GM04503 (cell line): ENCODE results near the gene CLASP2.
"Not testable (repeated sequence)": the region's sequence is repeated elsewhere in the genome, so short reads cannot be mapped to it uniquely, and the experiment has no call there.

Source experiments
- DNase-seq: peaks from one replicate; pipeline ENCODE4 v3.0.0-alpha.2; 2012; ENCODE audit warnings: low read depth

Gene CLASP2

DNA sequence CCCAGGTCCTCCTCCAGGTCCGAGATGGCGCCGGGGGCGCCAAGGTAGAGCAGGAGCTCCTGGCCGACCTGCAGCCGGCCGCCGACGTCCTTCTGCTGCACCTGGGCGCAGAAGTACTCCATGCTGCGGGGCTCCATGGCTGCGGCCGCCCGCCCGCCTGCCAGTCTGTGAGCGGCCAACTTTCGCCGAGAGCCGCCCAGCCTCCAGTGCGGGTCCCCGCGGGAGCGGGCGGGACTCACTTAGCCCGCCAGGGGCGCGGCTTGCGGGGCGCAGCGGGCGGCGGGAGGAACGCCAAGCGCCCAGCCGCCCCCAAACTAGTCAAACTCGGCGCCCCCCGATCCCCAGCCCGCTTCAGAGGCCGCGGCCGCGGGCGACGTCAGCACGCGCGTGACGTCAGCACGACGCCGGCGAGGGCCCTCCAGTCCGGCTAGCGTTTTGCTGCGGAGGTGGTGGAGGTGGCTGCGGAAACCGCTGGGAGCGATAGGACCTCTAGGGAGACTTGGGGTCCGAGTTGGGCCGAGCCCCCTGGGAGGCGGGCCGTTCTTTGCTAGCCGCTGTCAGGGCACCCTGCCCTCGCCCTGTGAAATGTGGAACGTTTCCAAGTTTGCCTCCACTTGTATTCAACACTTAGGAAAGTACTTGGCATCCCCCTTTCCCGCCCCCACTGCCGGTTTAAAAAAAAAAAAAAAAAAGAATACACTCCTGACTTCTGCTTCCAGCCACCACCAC lies at the start of gene CLASP2:
Gene CLASP2 (minus strand): TSS at position 389 of the 729 bp plus-strand sequence. CDS start 252 bp downstream, at position 137.
- DNase-seq, result no peak

DNA sequence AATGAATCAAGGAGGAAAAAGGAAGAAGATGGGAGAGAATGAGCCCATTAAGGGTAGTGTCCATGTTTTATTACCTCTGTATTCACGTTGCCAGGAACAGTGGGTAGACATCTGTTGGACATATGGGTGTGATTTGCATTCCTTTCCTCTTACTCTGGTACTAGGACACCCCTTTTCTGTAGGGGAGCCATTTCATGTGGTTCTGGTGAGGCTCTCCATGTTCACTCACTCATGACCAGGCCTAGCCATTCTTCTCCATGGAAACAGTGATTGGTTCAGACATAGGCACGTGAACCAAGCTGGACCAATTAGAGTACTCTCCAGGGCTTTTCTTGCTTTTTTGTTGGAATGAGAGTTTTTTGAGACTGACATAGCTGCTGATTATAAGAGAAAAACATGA lies 40.8 kb upstream of the CLASP2 start:
- DNase-seq, result peak; percentile 13

DNA sequence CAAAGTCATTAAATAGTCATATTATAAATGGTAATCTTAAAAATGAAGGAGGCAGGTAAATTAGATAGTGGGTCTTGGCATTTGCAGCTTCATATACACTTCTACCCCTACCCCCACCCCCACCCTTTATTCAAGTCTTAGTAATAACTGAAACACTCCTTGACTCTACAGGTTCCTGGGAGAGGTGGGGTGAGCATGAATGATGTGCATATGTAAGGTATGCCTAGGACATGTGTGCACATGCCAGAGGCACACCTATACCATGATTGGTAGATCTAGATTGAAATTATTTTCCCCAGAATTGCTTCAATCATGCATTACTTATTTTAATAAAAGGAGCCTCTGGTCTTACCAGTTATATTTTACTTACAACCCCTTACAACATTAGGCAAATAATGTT lies 40.2 kb upstream of the CLASP2 start:
- DNase-seq, result no peak

DNA sequence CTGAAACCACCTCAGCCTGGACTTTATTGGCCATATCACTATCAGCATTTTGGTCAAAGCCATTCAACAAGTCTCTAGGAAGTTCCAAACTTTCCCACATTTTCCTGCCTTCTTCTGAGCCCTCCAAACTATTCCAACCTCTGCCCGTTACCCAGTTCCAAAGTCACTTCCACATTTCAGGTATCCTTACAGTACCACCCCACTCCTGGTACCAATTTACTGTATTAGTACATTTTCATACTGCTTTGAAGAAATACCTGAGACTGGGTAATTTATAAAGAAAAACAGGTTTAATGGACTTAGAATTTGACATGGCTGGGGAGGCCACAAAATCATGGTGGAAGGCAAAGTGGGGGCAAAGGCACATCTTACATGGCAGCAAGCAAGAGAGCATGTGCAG lies 36.3 kb upstream of the CLASP2 start:
- DNase-seq, result not testable (repeated sequence)

DNA sequence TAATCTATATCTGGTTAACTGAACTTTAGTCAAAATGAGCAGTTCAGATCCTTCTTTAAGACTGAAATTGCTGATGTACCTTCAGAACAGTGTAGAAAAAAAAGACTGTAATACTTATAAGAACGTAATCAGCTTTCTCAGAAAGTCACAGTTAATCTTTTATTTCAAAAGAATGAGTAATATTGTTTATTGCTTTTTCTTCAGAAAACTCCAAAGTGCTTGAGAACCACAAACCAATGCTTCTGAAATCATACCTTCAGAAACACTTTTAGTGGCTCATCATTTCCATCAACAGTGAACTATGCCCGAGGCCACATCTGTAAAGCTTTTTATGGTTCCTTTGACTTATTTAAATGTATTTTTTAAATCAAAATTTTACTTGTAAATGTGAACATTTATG lies 33.3 kb upstream of the CLASP2 start:
- no peak for DNase-seq

DNA sequence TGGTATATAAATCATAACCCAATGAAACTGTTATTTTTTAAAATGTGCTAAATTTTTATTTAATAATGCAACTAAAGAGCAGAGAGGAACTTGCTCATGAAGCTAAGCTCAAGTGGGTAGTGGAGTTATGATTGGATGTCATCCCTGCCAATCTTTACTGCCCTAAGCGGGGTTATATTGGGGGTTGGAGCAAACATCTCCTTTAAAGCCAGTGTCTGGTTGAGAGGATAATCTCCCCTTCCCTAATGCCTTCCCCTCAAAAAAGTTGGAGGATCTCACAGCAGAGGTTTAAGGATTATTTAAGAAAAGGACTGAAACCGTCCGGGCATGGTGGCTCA lies 32.1 kb upstream of the CLASP2 start:
- no peak for DNase-seq

DNA sequence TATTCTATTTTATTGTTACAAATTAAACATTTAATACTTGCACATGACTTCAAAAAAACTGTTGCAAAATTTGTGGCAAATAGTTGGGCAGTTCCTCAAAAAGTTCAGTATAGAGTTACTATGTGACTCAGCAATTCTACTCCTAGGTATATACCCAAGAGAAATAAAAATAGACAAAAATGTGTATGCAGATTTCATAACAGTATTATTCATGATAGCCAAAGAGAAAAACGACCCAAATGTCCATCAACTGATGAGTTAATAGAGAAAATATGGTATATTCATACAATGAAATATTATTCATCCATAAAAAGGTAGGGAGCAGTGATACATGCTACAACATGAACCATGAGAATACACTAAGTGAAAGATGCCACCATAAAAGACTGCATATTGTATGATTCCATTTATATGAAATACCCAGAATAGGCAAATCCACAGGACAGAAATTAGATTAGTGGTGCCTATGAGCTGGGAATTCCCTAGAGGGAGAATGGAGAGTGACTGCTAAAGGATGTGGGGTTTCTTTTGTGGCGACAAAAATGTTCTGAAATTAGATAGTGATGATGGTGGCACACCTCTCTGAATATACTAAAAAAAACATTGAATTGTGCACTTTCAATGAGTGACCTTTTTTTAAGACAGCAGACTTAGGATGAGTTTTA lies 31.6 kb upstream of the CLASP2 start:
- no peak for DNase-seq

DNA sequence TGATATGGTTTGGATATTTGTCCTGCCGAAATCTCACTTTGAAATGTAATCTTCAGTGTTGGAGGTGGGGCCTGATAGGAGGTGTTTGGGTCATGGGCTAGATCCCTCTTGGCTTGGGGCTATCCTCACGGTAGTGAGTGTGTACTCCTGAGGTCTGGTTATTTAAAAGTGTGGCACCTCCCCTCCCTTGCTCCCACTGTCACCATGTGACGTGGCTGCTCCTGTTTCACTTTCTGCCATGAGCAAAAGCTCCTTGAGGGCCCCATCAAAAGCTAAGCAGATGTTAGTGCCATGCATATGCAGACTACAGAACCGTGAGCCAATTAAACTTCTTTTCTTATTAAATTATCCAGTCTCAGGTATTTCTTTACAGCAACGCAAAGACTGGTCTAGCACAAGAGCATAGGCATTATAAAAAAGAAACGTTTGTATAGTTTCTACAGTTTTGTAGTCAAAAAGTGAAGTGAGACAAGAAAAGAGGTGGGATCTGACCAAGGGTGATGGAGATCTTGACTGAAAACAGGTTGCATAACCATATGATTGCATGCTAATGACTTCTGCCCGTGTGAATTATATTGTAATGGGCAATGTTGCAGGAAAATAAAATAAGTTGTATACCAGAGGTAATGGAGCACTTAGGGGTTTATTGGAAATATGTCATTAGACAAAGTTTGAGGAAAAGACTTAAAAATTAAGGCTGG lies 28.5 kb upstream of the CLASP2 start:
- DNase-seq, result no peak

DNA sequence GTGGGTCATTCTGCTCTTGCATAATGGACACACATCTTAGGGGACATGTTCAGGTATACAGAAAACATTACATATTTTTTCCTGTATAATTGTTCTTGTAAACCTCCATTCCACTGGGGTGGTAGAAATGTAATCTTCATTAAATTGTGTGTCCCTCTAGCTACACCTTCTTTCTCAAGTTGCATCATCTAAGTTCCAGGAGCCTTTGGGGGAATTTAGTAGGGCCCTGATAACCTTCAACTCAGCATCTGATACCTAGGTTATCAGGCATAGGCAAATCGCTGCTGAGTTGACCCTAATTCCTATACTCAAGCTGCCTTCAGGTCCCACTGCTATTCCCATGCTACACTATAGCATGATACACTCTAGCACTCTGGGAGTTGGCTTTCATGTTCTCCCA lies 19.1 kb upstream of the CLASP2 start:
- DNase-seq, result no peak

DNA sequence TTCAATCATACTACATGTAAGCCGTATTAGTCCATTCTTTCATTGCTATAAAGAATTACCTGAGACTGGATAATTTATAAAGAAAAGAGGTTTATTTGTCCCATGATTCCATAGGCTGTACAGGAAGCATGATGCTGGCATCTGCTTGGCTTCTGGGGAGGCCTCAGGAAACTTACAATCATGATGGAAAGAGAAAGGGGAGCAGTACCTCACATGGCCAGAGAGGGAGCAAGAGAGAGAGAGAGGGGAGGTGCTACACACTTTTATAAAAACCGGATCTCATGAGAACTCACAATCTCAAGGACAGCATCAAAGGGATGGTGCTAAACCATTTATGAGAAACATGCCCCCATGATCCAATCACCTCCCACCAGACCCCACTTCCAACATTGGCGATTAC lies 14.3 kb upstream of the CLASP2 start:
- no peak for DNase-seq

DNA sequence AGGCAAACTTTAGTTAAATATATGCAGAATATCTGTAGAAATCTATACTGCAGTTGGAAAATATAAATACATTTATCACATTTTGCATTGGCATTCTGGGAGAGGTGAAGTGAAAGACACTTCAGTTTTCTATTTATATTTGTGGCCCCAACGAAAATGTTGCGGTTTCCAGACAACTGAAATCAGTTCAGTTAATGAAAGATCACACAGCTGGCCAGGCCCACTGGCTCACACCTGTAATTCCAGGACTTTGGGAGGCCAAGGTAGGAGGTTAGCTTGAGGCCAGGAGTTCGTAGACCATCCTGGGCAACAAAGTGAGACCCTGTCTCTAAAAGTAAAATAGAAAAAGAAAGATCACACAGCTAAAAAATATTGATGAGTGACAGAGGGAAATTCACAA lies 11.9 kb upstream of the CLASP2 start:
- DNase-seq, result no peak

DNA sequence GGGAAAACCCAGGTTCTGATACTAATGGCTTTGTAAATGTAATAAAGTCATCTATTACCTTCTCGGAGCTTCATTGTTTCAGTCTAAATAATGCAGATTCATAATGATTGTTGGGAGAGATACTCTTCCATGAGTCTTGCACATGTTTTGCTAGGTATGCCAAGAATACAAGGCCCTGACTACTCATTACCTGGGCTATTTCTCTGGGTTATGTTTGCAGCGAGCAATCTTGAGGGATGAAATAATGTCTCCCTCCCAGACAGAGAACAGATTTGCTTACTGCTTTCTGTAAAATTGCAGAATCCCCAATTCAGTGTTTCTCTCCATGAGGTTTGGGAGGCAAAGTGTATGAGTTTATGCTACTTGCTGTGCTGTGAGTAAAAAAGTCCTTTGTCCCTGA lies 6.2 kb upstream of the CLASP2 start:
- no peak for DNase-seq

DNA sequence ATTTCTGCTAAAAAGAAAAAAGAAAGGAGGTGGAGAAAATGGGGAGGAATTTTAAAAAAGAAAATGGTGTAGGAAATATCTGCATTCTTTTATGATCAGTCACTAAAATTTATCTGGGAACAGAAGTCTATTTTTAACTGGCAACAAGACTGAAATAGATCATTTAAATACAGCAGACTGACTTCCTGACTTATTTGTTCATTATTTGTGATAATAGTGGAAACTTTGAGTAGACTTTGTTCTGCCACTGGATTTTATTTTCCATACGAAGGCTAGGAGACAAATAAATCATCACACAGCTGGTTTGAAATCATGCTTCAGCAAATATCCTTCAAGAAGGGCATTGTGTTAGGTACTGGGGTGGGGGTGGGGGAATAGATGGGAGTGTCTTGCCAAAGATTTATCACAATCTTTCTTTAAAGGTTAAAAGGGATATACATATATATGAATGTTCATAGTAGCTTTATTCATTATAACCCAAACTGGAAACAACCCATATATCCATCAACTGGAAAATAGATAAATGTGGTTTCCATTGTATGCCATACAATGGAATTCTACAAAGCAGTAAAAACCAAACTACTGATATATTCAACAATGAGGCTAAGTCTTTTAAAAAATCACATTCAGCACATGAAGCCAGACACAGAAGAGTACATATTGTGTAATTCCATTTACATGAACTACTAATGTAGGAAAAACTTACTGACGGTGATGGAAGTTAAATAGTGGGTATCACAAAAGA lies 4.7 kb upstream of the CLASP2 start:
- DNase-seq, result no peak

DNA sequence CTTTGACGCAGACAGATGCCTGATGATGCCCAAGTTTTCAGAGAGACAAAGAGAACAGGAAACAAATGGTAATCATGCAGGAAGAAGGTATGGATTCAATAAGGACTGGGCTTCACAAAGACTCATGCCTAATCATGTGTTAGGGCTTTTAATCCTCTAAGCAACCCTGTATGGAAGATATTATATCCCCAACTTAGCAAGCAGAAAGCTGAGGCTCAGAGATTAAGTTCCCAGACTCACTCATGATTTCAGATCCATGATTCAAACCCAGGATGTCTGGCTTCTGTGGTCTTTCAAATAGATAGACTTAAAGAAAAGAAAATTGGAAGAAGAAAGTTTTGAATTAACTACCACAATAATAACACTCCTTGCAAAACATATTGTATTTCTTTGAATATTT lies 4.1 kb upstream of the CLASP2 start:
- DNase-seq, result no peak

DNA sequence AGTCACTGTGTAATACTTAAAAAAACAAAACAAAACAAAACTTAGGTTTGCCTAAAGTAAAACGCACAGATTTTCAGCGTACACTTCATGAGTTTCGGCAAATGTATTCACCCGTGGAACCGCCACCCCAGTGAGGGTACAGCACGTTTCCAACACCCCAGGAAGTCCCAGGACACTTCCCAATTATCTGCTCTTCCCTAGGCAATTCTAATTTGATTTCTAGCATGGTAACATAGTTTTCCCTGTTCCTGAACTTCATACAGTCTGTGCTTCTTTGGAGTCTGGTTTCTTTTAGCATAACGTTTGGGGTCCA lies 497 bp upstream of the CLASP2 start:
- no peak for DNase-seq

DNA sequence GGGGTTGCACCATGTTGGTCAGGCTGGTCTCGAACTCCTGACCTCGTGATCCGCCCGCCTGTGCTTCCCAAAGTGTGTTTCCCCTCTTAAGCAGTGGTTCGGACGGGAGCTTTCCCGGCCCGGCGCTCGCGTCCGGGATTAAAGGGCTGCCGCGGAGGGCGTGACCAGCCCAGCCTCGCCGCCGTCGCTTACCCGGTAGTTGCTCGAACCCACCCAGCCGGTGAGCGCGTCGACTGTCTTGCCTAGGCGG lies 513 bp downstream of the CLASP2 start:
- no peak for DNase-seq

DNA sequence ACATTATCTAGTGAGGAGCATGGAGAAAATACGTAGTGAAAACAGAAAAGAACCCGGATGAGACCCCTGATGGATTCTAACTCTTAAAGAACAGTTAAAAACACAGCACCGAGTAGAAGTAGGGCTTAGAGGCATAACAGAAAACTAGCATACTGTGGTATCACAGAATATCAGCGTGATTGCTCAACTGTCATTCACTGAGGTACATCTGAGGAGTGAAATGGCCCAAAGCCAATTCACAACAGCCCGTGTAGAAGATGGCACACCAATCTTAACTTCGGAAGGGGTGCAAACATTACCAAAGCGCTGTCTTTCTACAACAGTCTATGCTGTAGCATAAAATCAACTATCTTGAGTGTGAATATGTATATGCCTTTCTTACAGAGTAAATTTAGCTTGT lies 1.8 kb downstream of the CLASP2 start:
- no peak for DNase-seq

DNA sequence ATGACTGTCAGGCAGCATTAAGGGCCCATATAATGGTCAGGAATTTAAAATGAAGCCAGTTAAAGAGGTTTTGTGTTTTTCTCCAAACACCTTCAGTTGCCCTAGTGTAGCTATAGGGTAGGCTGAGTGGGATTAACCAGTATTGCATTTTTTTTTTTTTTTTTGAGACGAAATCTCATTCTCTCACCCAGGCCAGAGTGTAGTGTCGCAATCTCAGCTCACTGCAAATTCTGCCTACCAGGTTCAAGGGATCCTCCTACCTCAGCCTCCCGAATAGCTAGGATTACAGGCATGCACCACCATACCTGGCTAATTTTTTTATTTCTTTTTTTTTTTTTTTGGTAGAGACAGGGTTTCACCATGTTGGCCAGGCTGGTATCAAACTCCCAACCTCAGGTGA lies 7.0 kb downstream of the CLASP2 start:
- DNase-seq, result no peak

DNA sequence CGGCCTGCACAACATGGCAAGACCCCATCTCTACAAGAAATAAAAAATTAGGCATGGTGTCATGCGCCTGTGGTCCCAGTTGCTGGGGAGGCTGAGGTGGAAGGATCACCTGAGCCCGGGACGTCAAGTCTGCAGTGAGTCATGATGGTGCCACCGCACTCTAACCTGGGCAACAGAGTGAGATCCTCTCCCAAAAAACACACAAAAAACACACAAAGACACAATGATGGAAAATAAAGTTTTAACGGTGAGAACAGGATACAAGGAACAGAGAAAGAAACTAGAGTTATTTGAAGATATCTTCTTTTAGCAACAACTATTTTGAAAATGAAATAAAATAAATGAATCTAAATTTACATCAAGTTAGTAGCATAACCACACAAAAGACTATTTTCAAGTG lies 12.0 kb downstream of the CLASP2 start:
- no peak for DNase-seq

DNA sequence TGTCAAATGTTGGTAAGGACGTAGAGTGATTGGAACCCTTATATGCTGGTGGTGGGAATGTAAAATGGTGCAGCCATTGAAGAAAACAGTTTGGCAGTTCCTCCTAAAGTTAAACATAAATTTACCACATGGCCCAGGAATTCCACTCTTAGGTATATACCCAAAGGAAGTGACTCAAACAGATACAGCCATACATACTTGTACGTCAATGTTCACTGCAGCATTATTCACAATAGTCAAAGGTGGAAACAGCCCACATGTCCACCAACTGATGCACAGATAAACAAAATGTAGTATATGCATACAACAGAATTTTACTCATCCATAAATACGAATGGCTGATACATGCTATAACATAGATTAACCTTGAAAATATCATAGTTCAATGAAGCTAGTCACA lies 13.2 kb downstream of the CLASP2 start:
- no peak for DNase-seq

DNA sequence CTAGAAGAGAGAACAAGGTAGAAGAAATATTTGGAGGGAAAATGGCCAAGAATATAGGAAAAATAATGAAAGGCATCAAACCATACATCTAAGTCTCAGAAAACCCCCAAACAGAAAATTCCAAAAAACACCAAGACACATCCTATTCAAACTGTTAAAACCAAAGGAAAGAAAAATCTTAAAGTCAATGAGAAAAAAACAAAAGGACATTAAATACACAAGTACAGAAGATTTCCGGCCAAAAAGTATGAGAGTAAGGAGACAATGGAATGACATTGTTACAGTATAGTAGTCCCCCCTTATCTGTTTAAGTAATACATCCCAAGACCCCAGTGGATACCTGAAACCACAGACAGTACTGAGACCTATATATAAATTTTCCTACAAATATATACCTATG lies 18.8 kb downstream of the CLASP2 start:
- no peak for DNase-seq

DNA sequence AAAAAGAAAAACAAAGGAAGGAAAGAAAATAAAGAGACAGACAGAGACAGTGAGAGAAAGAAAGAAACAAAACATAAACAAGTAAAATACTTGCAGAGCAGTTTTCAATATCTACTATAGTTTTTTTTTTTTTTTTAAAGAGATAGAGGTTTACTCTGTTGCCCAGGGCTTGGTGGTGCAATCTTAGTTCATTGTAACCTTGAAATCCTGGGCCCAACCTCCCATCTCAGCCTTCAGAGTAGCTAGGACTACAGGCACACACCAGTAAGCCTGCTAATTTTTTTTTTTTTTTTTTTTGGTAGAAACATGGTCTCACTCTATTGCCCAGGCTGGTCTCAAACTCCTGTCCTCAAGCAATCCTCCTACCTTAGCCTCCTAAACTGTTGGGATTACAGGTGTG lies 23.1 kb downstream of the CLASP2 start:
- DNase-seq, result no peak

DNA sequence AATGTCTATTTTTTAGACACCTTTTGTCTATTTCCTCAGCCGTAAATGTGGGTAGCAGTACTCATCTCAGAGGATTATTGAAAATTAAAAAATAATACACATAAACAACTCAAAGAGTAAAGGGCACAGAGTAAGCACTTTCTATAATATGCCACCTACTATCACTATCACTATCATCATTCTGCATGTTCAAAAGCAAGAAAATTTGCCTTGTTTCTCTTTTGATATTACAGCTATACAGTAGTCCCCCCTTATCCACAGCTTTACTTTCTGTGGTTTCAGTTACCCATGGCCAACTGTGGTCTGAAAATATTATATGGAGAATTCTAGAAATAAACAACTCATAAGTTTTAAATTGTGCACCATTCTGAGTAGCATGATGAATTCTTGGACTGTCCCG lies 27.7 kb downstream of the CLASP2 start:
- DNase-seq, result no peak
